Epithelial cell of proximal tubule (primary cell): ENCODE results near the gene SLC7A4. TPM values are rescaled to one million over a fixed set of nuclear protein-coding genes. Genes with fewer than 3 reads are reported as not detected.

Experiments used
- DNase-seq: peaks from one replicate; pipeline ENCODE4 v3.0.0-alpha.2; 2011; ENCODE audit warnings: low read depth
- H3K4me3 ChIP-seq: 2 replicates; pipeline ENCODE4 v1.5.1; 2011; ENCODE audit warnings: low read depth, mild to moderate bottlenecking, low read length
- total RNA-seq: library from RNA; depleted of rRNA; stranded (reverse); fragments of >200 nt; gene quantifications from 2 replicates; pipeline ENCODE4 v1.2.3, GENCODE V29; 2015
- TF ChIP-seq, protein P1 (sequence below): conservative IDR thresholded peaks from 2 replicates; pipeline ENCODE4 v1.5.1; 2012; ENCODE audit warnings: low read depth, mild to moderate bottlenecking, low read length

Gene SLC7A4
- total RNA-seq, 1 donor from 2014 or later: 1.8 TPM

DNA sequence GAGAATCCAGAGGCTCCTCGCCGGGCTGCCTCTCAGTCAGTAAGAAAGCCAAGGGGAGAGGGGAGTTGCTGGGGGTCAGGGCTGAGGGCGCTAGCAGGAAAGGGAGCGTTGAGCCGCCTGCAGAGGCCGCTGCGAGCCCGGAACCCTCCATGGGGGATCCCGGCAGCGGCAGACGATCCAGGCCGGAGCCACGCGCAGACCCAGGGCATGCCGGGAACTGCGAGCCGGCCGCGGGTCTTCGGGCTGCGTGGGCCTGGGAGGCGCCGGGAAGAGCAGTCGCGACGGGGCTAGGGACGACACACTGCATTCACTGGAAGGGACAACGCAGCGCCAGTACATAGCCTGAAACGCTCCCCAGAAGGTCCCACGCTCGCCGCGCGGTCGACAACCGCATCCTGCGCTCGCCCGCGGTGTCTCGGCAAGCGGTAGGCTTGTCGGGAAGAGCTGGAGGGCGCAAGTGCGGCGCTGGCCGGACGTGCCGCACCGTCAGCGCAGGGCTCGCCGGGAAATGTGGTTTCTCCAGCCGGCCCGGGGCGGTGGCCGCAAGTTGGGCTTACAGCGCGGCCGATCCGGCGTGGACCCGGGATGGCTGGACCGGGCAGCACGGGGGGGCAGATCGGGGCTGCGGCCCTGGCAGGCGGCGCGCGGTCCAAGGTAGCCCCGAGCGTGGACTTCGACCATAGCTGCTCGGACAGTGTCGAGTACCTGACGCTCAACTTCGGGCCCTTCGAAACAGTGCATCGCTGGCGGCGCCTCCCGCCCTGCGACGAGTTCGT, 50.4 kb downstream of the SLC7A4 start, which contains the start of gene LZTR1:
Gene LZTR1, plus strand, starts transcription at position 511 of the 776 bp plus-strand sequence. Its CDS starts 75 bp downstream, at position 586.
- TF ChIP-seq, protein P1, sequence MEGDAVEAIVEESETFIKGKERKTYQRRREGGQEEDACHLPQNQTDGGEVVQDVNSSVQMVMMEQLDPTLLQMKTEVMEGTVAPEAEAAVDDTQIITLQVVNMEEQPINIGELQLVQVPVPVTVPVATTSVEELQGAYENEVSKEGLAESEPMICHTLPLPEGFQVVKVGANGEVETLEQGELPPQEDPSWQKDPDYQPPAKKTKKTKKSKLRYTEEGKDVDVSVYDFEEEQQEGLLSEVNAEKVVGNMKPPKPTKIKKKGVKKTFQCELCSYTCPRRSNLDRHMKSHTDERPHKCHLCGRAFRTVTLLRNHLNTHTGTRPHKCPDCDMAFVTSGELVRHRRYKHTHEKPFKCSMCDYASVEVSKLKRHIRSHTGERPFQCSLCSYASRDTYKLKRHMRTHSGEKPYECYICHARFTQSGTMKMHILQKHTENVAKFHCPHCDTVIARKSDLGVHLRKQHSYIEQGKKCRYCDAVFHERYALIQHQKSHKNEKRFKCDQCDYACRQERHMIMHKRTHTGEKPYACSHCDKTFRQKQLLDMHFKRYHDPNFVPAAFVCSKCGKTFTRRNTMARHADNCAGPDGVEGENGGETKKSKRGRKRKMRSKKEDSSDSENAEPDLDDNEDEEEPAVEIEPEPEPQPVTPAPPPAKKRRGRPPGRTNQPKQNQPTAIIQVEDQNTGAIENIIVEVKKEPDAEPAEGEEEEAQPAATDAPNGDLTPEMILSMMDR: peak; percentile 59
- no peak for DNase-seq
- peak within 1 kb of the TSS; percentile 69 for H3K4me3 ChIP-seq

DNA sequence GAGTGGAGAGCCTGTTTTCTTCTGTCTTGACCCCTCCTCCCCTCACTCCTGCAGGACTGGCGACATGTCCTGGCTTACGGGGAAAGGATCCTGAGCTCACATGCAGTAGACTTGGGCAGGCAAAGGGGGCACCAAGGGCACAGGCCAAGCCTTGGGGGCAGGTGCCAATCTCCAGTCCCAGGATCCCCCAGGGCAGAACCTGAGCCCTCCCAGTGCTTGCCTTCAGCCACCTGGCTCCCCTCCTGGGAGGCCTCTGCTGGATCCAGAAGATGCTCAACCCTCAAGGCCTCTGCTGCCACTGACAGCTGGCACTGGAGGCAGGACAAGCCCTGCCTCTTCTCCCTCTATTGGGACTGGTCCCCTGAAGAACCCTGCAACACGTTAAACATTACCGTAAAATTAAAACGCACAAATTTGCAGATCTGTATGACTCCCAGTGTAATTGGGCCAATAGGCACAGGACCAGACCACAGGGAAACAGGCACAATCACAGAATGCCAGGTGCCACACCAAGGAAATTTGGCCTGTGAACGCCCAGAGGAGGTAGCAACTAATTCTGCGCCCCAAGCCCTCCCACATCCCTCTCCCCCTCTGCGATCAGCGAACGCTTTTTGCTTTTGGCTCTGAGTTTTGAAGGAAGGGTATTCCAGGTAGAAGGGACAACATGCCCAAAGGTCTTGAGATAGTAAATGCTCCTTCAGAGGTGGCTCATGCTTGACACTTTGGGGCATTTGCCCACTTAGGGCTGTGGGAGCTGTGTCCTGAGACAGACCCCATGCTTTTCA, 51.2 kb downstream of the SLC7A4 start:
- TF ChIP-seq, protein P1: no peak
- H3K4me3 ChIP-seq: peak overlapping the region; percentile 69
- DNase-seq: no peak

DNA sequence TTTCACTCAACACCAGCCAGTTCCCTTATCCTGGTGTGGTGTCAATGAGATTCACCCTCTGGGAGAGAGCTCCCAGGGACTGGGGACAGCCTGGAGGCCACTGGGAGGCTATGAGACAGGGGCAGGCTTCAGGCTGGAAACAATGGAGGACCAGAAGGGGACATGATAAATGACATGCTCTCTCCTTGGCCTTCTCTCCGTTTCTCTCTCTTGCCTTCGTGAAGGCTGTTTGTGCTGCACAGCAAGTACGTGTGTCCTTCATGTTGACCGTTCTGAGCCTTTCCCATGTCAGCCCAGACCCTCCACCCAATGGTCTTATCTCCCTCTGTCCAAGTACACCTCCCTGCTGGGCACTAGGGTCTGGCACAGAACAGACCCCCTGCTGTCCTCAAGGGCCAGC, 51.8 kb downstream of the SLC7A4 start:
- DNase-seq: no peak
- TF ChIP-seq, protein P1: no peak
- no peak overlapping the region for H3K4me3 ChIP-seq

DNA sequence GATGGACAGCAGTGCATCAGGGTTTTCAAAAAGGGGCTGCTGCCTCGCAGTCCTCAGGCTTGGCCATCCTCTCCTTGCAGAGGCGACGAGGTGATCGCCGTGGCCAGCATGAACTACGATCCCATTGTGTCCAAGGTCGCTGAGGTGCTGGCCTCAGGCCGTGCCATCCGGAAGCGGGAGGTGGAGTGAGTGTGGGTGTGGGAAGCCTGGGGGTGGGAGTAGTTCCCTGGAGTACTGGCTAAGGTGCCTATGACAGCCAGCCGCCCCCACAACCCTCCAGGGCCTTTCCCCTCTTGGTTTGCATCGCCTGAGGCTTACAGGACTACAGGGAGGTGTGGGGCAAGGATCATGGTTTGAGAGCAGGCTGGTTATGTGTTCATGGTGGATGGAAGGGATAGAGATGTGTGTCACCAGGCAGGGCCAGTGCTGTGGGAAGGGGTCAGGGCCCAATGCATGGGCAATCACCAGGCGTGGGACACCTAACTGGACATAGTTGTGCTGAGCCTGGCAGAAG, 52.4 kb downstream of the SLC7A4 start:
- no peak overlapping the region for H3K4me3 ChIP-seq
- TF ChIP-seq, protein P1: no peak
- DNase-seq: no peak

DNA sequence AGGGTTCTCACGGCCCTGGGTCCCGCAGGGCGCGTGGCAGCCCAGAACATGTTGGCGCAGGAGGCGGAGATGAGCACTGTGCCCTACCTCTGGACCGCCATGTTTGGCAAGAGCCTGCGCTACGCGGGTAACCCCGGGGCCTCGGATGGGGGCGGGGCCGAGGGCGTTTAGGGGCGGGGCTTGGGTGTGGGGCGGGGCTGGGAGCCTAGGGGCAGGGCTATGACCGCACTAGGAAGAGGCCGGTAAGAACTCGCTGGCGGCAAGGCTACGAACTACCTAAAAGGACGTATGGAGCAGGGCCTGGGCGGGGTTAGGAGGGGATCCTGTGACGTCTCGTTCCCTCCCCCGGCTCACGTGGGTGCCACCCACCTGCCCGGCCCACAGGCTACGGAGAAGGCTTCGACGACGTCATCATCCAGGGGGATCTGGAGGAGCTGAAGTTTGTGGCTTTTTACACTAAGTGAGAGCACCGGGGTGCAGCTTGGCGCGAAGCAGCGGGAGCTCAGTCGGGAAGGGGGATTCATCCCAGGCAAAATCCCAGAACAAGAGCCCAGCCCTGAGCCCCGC, 53.0 kb downstream of the SLC7A4 start:
- DNase-seq: no peak
- TF ChIP-seq, protein P1: no peak
- peak overlapping the region; percentile 30 for H3K4me3 ChIP-seq

Other genes starting within 250 kb of the SLC7A4 start
- gene PI4KA, start 173.8 kb downstream of the SLC7A4 start, total RNA-seq: 24.1 and 30.5 TPM in 2 replicates
- gene SNAP29, start 173.6 kb downstream of the SLC7A4 start, total RNA-seq: 13.0 and 16.0 TPM in 2 replicates
- gene CRKL, start 115.2 kb downstream of the SLC7A4 start, total RNA-seq: 42.6 and 53.6 TPM in 2 replicates
- 0.65 and 1.8 TPM in 2 replicates for gene AIFM3, start 65.3 kb downstream of the SLC7A4 start, total RNA-seq
- 16.7 and 33.1 TPM in 2 replicates for gene LZTR1, start 50.3 kb downstream of the SLC7A4 start, total RNA-seq
- gene THAP7, start 30.4 kb downstream of the SLC7A4 start, total RNA-seq: 24.6 and 36.6 TPM in 2 replicates
- gene P2RX6, start 17.4 kb downstream of the SLC7A4 start, total RNA-seq: not detected in 2 replicates
- gene LRRC74B, start 13.4 kb upstream of the SLC7A4 start, total RNA-seq: not detected in 2 replicates